IMR-90 (cell line): Measurements from ENCODE around the gene PADI1. TPM values are rescaled to one million over a fixed set of nuclear protein-coding genes. Genes with fewer than 3 reads are reported as not detected.

Experiments used
- ATAC-seq: fragments of 200-7000 bp; cut with Tn5 transposase; 2 replicates; pipeline ENCODE4 v1.9.1; 2020; ENCODE audit warnings: low read depth, mild to moderate bottlenecking, moderate library complexity
- BruUV-seq: library from RNA; stranded (reverse); fragments of 400-500 nt; replicated peaks from 2 replicates; lab custom pipeline; 2021; lab: Mats Ljungman, UMichigan
- CTCF ChIA-PET: fragments of 300-600 bp; formaldehyde crosslinking; extraction: SDS; loops from one replicate; lab custom pipeline; 2021; ENCODE audit warnings: antibody characterized with exemption; lab: Yijun Ruan, JAX
- POLR2A ChIA-PET: fragments of 300-600 bp; sonication (Branson Sonifier 250); formaldehyde crosslinking; loops from one replicate; lab custom pipeline; 2022; ENCODE audit warnings: antibody characterized with exemption; ENCODE audit not compliant: unreplicated experiment; lab: Charles Lee
- DNase-seq: peaks from one replicate; pipeline ENCODE4 v3.0.0; 2013
- H2AFZ ChIP-seq: replicated peaks from 2 replicates; pipeline ENCODE3; 2013; ENCODE audit warnings: low read length, mild to moderate bottlenecking; ENCODE audit not compliant: poor library complexity
- H2AK5ac ChIP-seq: 2 replicates; pipeline ENCODE4 v1.6.1; 2013; ENCODE audit warnings: low read depth, low read length, inconsistent platforms
- H2AK9ac ChIP-seq: replicated peaks from 2 replicates; pipeline ENCODE3; 2013; ENCODE audit warnings: mild to moderate bottlenecking, low read depth, low read length, moderate library complexity; ENCODE audit not compliant: poor library complexity
- H2BK120ac ChIP-seq: 2 replicates; pipeline ENCODE4 v1.6.1; 2013; ENCODE audit warnings: low read depth, low read length, inconsistent platforms
- H2BK15ac ChIP-seq: 3 replicates; pipeline ENCODE4 v1.6.1; 2013; ENCODE audit warnings: low read depth, low read length, inconsistent platforms
- H2BK20ac ChIP-seq: 2 replicates; pipeline ENCODE4 v1.6.1; 2013; ENCODE audit warnings: low read depth, mild to moderate bottlenecking, inconsistent platforms, low read length, moderate library complexity
- H2BK5ac ChIP-seq: 2 replicates; pipeline ENCODE4 v1.6.1; 2013; ENCODE audit warnings: mild to moderate bottlenecking, low read depth, low read length, inconsistent platforms; ENCODE audit not compliant: poor library complexity, severe bottlenecking
- H3K14ac ChIP-seq: replicated peaks from 2 replicates; pipeline ENCODE4 v1.6.1; 2013; ENCODE audit warnings: low read depth, low read length, inconsistent platforms
- H3K18ac ChIP-seq: 2 replicates; pipeline ENCODE4 v1.6.1; 2013; ENCODE audit warnings: low read depth, low read length, control low read depth
- H3K23ac ChIP-seq: 2 replicates; pipeline ENCODE4 v1.6.1; 2013; ENCODE audit warnings: low read depth, low read length, inconsistent platforms
- H3K27ac ChIP-seq: 2 replicates; pipeline ENCODE4 v1.5.1; 2013; ENCODE audit warnings: mild to moderate bottlenecking, control low read depth, low read length; ENCODE audit not compliant: insufficient read depth
- H3K27me3 ChIP-seq: 2 replicates; pipeline ENCODE4 v1.6.1; 2013; ENCODE audit warnings: low read length; ENCODE audit not compliant: control insufficient read depth, insufficient read depth
- H3K36me3 ChIP-seq: 2 replicates; pipeline ENCODE4 v1.6.1; 2013; ENCODE audit warnings: low read length, mixed read lengths; ENCODE audit not compliant: control insufficient read depth, insufficient read depth
- H3K4ac ChIP-seq: 2 replicates; pipeline ENCODE4 v1.6.1; 2013; ENCODE audit warnings: low read depth, low read length, inconsistent platforms
- H3K4me1 ChIP-seq: 2 replicates; pipeline ENCODE4 v1.6.1; 2013; ENCODE audit warnings: low read length, mixed read lengths; ENCODE audit not compliant: control insufficient read depth, insufficient read depth
- H3K4me2 ChIP-seq: 2 replicates; pipeline ENCODE4 v1.6.1; 2013; ENCODE audit warnings: low read depth, mild to moderate bottlenecking, control low read depth, low read length, moderate library complexity
- H3K4me3 ChIP-seq: 2 replicates; pipeline ENCODE4 v1.5.1; 2013; ENCODE audit warnings: low read depth, mild to moderate bottlenecking, control low read depth, low read length, moderate library complexity; ENCODE audit not compliant: insufficient read depth
- H3K56ac ChIP-seq: 2 replicates; pipeline ENCODE4 v1.6.1; 2013; ENCODE audit warnings: low read length, inconsistent platforms; ENCODE audit not compliant: insufficient read depth; ENCODE audit errors: extremely low read depth
- H3K79me1 ChIP-seq, 2 experiments: 2 replicates each; pipeline ENCODE4 v1.6.1; 2013; ENCODE audit warnings: low read length in 2 of 2, inconsistent platforms in 1 of 2, low read depth in 1 of 2
- H3K9ac ChIP-seq: 2 replicates; pipeline ENCODE4 v1.6.1; 2013; ENCODE audit warnings: low read depth, low read length, control low read depth
- H3K9me1 ChIP-seq: 2 replicates; pipeline ENCODE4 v1.6.1; 2013; ENCODE audit warnings: low read length, inconsistent platforms; ENCODE audit not compliant: insufficient read depth
- H3K9me3 ChIP-seq: 2 replicates; pipeline ENCODE4 v1.6.1; 2013; ENCODE audit warnings: low read length; ENCODE audit not compliant: control insufficient read depth, insufficient read depth
- H4K20me1 ChIP-seq: 2 replicates; pipeline ENCODE4 v1.6.1; 2013; ENCODE audit warnings: low read length, inconsistent platforms; ENCODE audit not compliant: insufficient read depth
- H4K5ac ChIP-seq: 2 replicates; pipeline ENCODE4 v1.6.1; 2013; ENCODE audit warnings: mild to moderate bottlenecking, low read depth, low read length, control low read depth
- H4K8ac ChIP-seq, 2 experiments: 2 replicates each; pipeline ENCODE4 v1.6.1; 2013; ENCODE audit warnings: low read depth in 2 of 2, low read length in 2 of 2, control low read depth in 1 of 2, inconsistent platforms in 1 of 2
- H4K91ac ChIP-seq: 2 replicates; pipeline ENCODE4 v1.6.1; 2013; ENCODE audit warnings: low read depth, low read length, inconsistent platforms; ENCODE audit not compliant: insufficient read depth
- BHLHE40 ChIP-seq: fragments of 150-350 bp; IDR thresholded peaks from 2 replicates; pipeline ENCODE4 v1.6.1; 2016; ENCODE audit warnings: mild to moderate bottlenecking, low read depth, low read length
- CEBPB ChIP-seq: IDR thresholded peaks from 2 replicates; pipeline ENCODE4 v1.6.1; 2012; ENCODE audit warnings: low read depth, low read length, improper control_type of control experiment
- FOS ChIP-seq: fragments of 150-350 bp; IDR thresholded peaks from 2 replicates; pipeline ENCODE4 v1.6.1; 2016; ENCODE audit warnings: low read depth, low read length
- MAZ ChIP-seq: IDR thresholded peaks from 2 replicates; pipeline ENCODE4 v1.6.1; 2012; ENCODE audit warnings: low read depth, mild to moderate bottlenecking, low read length, improper control_type of control experiment, moderate library complexity, borderline replicate concordance
- POLR2A ChIP-seq: IDR thresholded peaks from 2 replicates; pipeline ENCODE4 v1.6.1; 2012; ENCODE audit warnings: mild to moderate bottlenecking, low read depth, low read length
- RCOR1 ChIP-seq: IDR thresholded peaks from 2 replicates; pipeline ENCODE4 v1.6.1; 2012; ENCODE audit warnings: mild to moderate bottlenecking, low read length, improper control_type of control experiment; ENCODE audit not compliant: insufficient replicate concordance
- WGBS, 2 experiments: methylation state at CpG; one replicate each; pipeline versions ENCODE4 v1.1.5 to v1.1.7; 2013; ENCODE audit warnings: missing lambda C conversion rate in 2 of 2; ENCODE audit not compliant: insufficient read length in 1 of 2; ENCODE audit errors: extremely low coverage in 2 of 2; 5-methylcytosine and 5-hydroxymethylcytosine counted together
- dilution Hi-C: fragments of 300-500 bp; cut with HindIII; formaldehyde crosslinking; loops from one replicate; pipeline ENCODE4 v1.14.3; 2018; ENCODE audit warnings: low sequenced_read_pairs; ENCODE audit not compliant: unreplicated experiment
- in situ Hi-C: fragments of 300-500 bp; cut with MboI; formaldehyde crosslinking; loops from 3 replicates; pipeline ENCODE4 v1.14.3; 2019; ENCODE audit warnings: low sequenced_read_pairs, inconsistent platforms, mixed read lengths
- intact Hi-C: fragments of 100-400 bp; cut with micrococcal nuclease; formaldehyde crosslinking; loops from 2 replicates; pipeline ENCODE4 v1.10.0; 2022
- polyA plus RNA-seq, 3 experiments: library from polyadenylated mRNA; depleted of rRNA; stranded (reverse); fragments of >200 nt; gene quantifications; 2 replicates each; pipeline ENCODE4 v1.2.3, GENCODE V29; 2012; ENCODE audit warnings: low replicate concordance in 1 of 3
- total RNA-seq: library from RNA; depleted of rRNA; stranded (reverse); fragments of >200 nt; gene quantifications from 2 replicates; pipeline ENCODE4 v1.2.3, GENCODE V29; 2012

PADI1 gene
- total and polyA plus RNA-seq, 2 of the 4 experiments (the other 2 are of a cell fraction), result 0.17 TPM; not detected in 1

- Histone ChIP-seq H2AK9ac (no peak within 1 kb of the TSS), H3K4me3 (no peak within 1 kb of the TSS), H3K56ac (no peak within 1 kb of the TSS), H4K5ac (no peak within 1 kb of the TSS), H2BK5ac (no peak within 1 kb of the TSS), H3K14ac (no peak within 1 kb of the TSS), H4K91ac (no peak within 1 kb of the TSS), H3K36me3 (no peaks in the 10 kb centered on the region), H2BK120ac (no peak within 1 kb of the TSS), H2BK20ac (no peak within 1 kb of the TSS), H3K23ac (no peak within 1 kb of the TSS), H4K8ac (no peak within 1 kb of the TSS), H3K4me1 (peaks cover 3% of the 10 kb centered on the region; the same call in 1 of the 2 replicates), H3K9me1 (peaks cover 11% of the 10 kb centered on the region; the same call in 1 of the 2 replicates), H3K18ac (no peak within 1 kb of the TSS), H3K9ac (no peak within 1 kb of the TSS), H2AK5ac (no peak within 1 kb of the TSS), H3K27me3 (peaks cover 2% of the 10 kb centered on the region; the same call in 1 of the 2 replicates), H2AFZ (no peak within 1 kb of the TSS), H3K27ac (no peak within 1 kb of the TSS), H3K4ac (no peak within 1 kb of the TSS), H3K9me3 (no peaks in the 10 kb centered on the region), H3K79me1 (no peaks in the 10 kb centered on the region), H2BK15ac (no peak within 1 kb of the TSS), H3K4me2 (no peak within 1 kb of the TSS), H4K20me1 (no peaks in the 10 kb centered on the region)
- WGBS, 2 experiments, result no CpG with 5 or more reads among the region's 9 CpGs
- TF ChIP-seq POLR2A, result no peak
- TF ChIP-seq CEBPB, result no peak
- TF ChIP-seq RCOR1, result no peak
- TF ChIP-seq FOS, result no peak
- TF ChIP-seq BHLHE40, result no peak
- no peak for TF ChIP-seq MAZ
- DNase-seq (no peak), ATAC-seq (no peak)
- ChIA-PET POLR2A (no interaction called here), CTCF (interaction anchor here (0.8 kb wide), 1 partner anchor 1708 kb away, joined by 3 read pairs; the partner anchor contains the start of gene IFFO2)
- BruUV-seq, result no TSS peak
- intact Hi-C loops (loop anchor here (5.0 kb wide), 1 partner anchor 84 kb away; no protein-coding TSS in a partner anchor), dilution Hi-C loops (no loop called here), in situ Hi-C loops (no loop called here)
These were observed 43.9 kb downstream of the PADI1 start, which contains the start of gene PADI3 for GRCh38 chr1:17248781-17249180. PADI3 (plus strand) TSS chr1:17249098; CDS start chr1:17249138, 40 bp downstream.
